ENCODE measurements around the gene PLAAT2.
A peak's percentile ranks its signal among the peaks of the same experiment; 100 is the strongest.

The PLAAT2 gene

DNA sequence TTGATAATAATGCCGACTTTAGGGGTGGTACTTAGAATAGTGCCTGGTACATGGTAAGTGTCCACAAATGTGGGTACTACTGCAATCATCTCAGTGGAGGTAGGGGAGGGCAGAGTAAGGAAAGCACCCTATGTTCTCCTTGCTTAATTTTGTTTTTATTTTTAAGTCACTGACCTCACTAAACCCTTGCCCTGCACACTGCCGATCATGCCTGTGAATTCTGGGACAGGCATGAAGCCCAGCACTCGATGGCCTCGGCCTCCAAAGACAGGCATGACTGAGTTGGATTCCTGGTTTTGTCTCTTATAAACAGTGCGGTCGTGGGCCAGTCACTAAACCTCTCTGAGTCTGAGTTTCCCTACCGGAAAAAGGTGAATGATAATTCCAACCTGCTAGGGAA is 50.4 kb downstream of the PLAAT2 start:
- DNase-seq = no peak

DNA sequence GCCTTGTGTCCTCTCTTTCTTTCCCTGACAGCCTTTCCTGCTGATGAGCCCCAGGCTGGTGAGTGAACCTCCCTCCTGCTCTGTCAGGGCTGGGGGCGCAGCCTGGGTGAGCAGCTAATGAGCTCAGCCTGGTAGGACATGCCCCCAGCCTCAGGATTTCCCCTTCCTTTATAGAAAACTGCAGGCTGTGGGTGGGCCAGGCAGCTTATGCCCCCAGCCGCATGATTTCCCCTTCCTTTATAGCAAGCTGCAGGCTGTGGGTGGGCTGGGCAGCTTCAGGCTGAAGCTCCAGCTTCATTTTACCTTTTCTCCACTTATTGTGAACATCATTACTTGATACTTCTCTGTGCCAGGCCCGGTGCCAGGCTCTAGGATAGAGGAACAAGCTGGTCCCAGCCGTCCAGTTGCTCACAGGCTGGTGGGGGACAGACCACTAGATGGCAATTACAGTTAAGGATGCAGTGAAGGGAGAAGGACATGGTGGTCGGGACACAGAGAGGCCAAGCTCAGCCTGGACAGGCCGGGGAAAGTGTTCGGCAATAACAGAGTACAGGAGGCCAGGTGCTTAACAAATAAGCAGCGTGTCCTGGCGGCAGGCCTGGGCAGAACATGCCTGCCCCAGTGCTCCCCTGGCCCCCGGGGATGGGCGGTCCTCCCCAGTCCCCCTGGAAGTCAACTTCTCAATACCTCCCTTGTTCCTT is 52.0 kb downstream of the PLAAT2 start:
- no peak for DNase-seq

GRCh38 chr11:63510360-63511047 is 52.7 kb downstream of the PLAAT2 start:
- DNase-seq = no peak

GRCh38 chr11:63508745-63509144 is 54.4 kb downstream of the PLAAT2 start:
- no peak for DNase-seq

DNA sequence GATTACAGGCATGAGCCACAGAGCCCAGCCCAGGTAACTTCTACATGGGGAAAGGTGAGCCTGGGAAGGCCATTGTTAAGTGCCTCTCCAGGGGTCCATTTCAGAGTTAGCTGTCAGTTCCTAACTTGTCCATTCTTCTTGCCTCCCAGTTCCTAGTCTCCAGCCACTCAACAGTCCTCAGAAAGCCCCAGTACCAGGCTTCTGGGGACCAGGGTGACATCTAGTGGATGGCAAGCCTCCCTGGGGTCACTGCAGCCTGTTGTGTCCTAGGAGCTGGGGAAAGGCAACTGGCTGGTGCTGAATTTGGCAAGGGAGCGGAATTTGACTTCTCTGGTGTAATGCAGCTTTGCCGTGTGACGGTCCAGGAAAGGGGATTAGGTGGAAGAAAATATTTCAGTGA is 55.2 kb downstream of the PLAAT2 start:
- DNase-seq = peak in 1 of 5 donors; percentile 7

DNA sequence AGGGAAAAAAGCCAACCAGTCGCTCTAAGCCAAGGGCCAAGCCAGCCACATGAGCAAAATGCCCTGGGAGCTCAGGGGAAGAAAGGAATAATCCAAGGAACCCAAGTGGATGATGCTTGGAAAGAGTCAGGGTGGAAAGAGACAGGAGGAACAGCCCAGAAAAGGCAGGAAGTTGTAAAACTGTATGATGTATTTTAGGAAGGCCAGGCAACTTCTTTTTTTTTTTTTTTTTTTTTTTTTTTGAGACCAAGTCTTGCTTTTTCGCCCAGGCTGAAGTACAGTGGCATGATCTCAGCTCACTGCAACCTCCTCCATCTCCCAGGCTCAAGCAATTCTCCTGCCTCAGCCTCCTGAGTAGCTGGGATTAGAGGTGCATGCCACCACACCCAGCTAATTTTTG is 55.7 kb downstream of the PLAAT2 start:
- no peak for DNase-seq

- no peak for DNase-seq
Measured at GRCh38 chr11:63506876-63507275, 56.3 kb downstream of the PLAAT2 start.

DNA sequence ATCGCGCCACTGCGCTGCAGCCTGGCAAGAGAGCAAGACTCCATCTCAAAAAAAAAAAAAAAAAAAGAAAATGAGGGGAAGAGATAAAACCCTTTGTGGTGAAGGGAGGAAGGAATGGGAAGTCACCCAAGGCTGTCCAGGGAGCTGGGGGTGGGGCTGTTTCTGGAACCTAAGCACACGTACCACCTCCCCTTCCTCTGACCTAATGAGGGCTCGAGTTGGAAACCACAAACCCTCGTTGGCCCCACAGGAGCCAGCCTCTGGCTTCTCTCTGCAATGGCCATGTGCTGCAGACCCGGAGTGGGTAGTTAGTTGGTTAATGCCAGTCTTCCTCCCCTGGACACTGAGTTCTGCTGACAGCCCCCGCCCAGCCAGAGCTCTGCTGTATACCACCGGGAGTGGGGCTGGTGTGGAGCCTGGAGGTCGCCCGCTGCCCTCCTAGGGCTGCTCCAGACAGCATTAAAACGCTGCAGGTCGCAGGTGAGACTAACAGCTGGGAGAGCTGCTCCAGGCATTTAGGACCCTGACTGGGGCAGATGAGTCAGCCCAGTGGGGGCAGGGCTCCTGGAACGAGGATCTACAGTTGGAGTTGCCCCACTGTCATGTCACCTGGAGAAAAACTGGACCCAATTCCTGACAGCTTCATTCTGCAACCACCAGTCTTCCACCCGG is 57.2 kb downstream of the PLAAT2 start, which contains the start of gene LGALS12:
LGALS12 (plus strand) TSS at position 228 of the 672 bp plus-strand sequence; CDS start at position 603, 375 bp downstream.
- no peak for DNase-seq

DNA sequence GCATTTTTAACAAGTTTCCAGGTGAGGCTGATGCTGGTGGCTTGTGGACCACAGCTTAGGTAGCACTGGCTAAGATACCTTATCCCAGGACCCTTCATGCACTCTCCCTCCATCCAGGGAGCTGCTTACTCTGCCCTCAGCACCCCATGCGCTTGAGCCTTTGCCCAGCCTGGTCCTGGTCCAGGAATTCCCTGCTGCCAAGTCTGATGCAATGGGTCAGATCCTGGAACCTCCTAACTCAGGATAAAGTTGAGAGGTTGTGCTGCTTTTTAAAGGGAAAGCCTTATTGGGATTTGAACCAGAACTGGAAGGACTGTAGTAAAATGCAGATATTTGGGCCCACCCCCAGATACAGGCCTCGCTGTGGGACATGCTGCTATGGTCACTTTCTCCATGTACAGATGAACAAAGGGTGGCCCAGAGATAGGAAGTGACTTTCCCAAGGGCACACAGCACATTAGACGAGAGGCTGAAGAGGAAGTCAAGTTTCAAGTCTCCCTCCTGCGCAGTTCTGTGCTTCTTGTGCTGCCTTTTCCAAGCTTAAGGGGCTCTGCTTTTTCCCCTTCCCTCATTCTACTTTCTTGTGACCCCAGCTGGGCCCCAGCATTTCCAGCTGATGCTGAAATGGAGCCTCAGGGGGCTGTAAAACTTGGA is 58.1 kb downstream of the PLAAT2 start:
- DNase-seq = no peak

DNA sequence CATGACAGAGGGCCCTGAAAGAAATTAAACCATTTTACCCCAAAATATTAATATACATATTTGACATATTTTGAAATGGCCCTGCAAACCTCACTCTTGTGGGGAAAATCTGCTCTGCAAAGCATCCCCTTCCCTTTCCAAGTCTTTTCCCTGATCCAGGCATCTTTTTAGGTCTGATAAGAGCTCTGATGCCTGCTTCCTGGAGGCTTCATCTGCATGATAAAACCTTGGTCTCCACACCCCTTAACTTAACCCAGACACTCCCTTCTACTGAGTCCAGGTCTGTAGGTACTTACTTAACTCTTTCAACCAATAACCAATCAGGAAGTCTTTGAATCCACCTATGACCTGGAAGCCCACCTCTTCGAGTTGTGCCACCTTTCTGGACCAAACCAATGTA is 59.1 kb downstream of the PLAAT2 start:
- DNase-seq = no peak

GRCh38 chr11:63503492-63503891 is 59.7 kb downstream of the PLAAT2 start:
- DNase-seq = no peak
